DMS79 (cell line): Measurements from ENCODE around the gene IQSEC2.

ENCODE experiments used
- DNase-seq: peaks from one replicate; lab custom pipeline; 2025; lab: John Stamatoyannopoulos, UW

Gene IQSEC2

GRCh38 chrX:53281321-53281822 is at the start of gene IQSEC2:
Gene IQSEC2, minus strand, starts transcription at chrX:53281584.
- DNase-seq = peak; percentile 17

- DNase-seq = no peak
Observed at GRCh38 chrX:53330331-53330730, 48.9 kb upstream of the IQSEC2 start.

GRCh38 chrX:53324803-53325202 is 43.4 kb upstream of the IQSEC2 start:
- no peak for DNase-seq

GRCh38 chrX:53324085-53324484 is 42.7 kb upstream of the IQSEC2 start:
- no peak for DNase-seq

DNA sequence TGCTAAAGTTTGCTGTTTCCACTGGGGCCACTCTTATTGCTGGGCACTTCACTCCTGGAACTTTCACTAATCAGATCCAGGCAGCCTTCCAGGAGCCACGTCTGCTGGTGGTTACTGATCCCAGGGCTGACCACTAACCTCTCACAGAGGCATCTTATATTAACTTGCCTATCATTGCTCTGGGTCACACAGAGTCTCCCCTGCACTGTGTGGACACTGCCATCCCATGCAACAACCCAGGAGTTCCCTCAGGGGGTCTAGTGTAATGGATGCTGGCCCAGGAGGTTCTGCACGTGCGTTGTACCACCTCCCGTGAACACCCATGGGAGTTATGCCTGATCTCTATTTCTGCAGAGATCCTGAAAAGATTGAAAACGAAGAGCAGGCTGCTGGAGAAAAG is 41.8 kb upstream of the IQSEC2 start:
- no peak for DNase-seq

GRCh38 chrX:53321943-53322497 is 40.6 kb upstream of the IQSEC2 start:
- no peak for DNase-seq

GRCh38 chrX:53321230-53321942 is 40.0 kb upstream of the IQSEC2 start:
- DNase-seq = no peak

DNA sequence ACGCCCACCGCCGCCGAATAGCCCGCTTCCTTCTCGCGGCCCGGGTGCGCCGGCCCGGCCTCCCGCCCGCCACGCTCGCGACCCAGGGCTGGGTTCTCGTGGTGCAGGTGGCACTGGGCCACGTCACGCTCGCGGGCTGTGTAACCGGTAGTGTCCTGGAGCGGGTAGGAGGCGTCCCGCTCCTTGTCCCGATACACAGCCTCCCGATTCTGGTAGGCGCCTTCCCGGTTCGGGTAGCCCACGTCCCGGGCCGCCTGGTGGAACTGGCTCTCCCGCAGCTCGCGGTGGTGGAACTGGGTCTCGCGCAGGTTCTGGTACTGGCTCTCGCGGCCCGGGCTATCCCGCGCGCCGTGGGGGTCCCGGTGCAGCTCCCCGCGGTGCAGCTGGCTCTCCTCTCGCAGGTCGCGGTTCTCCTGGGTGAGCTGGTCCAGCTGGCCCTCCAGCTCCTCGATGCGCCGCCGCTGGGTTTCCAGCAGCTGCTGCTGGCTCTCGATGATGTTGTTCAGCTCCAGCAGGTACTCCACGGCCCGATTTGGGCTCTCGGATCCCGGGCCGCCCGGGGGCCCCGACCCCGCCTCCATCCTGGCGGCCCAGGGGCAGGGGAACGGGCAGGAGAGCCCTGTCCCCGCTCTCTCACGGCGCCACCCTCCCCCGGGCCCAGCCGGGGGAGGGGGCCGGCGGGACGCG is 39.3 kb upstream of the IQSEC2 start:
- DNase-seq = no peak

DNA sequence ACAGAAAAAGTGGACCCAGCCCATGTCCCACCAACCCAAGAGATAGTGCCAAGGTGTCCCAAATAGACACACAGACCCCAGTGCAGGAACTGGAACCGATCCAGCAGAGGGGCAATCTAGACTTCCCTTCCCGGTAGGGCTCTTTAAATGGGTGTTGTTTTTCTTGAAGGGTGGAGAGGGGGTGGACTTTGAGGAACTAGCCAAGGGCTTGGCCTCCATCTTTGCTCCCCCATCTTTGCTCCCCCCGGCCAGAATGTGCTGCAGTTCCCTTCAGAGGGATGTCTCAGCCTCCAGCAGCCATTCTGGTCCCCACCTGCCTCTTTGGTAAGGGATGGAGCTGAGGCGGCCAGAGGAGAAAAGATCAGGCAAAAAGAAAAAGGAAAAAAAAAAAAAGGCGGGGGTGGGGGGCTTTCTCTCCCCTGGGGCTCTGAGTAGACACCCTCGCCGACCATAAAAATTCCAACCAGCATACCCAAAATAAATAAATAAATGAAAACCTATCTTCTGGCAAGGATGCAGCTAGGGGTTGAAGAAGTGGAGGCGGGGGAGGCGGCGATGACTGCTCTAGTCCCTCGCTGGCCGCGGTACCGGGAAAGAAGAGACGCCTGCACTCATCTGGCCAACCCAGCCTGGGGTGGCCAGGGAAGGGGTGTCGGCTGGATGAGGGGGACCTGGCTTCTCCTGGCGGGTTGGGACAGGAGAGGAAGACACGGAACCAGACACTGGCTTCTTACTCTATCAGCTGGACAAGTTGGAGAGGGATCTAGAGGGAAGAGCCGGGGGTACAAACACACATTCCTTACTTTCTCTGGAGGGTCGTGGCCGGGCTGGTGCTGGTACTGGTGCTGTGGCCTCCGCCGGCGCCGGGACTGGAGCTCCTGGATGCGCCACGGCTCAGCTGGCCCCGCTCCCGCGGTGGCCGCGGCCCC is 38.5 kb upstream of the IQSEC2 start:
- DNase-seq = no peak

GRCh38 chrX:53318766-53319353 is 37.5 kb upstream of the IQSEC2 start:
- no peak for DNase-seq

GRCh38 chrX:53317365-53318069 is 36.1 kb upstream of the IQSEC2 start:
- no peak for DNase-seq

DNA sequence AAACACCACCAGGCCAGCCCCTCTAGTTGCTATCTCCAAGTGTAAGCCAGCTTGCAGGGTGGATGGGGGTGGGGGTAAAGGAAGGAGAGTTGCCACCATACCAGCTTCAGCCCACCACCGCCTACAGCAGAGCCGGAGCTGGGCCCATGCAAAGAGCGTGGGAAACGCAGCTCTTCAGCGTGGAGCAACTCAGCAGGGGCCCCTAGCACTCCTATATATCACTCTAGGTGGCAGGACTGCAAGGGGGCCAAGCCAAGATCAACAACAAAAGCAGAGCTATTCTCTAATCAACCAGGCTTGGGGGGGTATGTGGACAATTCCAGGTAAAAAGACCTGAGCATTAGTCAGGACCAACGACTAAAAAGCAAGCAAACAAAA is 35.5 kb upstream of the IQSEC2 start:
- DNase-seq = no peak

DNA sequence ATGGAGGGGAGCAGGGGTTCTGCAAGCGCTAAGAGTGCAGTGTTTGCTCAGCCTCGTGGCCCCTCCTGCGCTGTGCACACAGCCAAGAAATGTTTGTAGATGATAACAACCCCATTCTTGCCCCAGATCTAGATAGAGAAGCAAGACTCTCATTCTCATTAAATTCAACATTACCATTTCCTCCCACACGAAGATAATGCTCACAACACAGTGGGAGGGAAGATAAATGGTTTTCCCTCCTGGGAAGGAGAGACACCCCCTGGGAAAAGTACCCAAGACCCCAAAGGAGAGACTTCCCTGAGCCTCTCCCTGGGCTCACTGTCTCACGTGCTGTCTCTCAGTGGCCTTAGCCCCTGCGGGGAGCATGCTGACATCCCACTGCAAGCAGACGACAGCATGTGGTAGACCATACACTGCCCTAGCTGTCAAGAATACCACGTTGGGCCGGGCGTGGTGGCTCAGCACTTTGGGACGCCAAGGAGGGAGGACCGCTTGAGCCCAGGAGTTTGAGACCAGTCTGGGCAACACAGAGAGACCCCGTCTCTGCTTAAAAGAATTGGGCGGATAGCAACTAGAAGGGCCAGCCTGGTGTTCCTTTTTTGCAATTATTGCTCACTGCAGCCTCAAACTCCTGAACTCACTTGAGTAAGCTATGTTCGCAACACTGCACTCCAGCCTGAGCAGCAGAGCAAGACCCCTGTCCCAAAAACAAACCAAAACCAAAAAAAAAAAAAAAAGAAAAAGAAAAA is 34.9 kb upstream of the IQSEC2 start:
- DNase-seq = no peak

GRCh38 chrX:53313728-53314105 is 32.3 kb upstream of the IQSEC2 start:
- no peak for DNase-seq

DNA sequence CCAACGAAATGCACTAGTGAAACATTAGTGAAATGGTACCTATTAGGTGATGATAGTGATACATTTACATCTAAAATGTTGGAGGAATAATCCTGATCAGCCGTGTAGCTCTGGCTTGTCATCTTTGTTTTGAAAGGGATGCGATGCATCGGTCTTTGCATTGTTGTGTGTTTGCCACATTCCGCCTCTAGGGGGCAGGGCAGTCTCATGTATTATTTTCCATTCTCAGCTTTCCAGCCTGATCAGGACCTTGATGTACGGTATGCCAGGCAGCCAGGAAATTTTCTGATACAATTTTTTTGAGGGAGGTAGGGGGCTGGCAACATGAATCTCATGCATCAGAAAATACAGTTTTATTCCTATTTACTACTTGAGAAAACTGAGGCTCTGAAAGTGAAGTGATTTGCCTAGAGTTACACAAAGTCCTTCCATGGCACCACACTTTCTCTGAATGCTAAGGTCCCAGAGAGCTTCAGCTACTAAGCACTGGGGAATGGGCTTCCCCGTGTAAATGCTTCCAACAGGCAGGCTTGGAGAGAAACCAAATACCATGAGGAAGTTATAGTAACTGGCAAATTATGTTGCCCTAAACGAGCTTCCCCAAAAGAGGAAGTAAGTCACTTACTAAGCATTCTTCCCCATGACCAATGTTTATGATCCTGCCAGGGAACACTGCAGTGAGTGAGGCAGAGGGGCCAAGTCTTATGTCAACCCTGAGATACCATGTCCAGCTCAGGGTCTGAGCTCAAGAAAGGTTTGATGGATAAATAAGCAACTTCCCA is 31.8 kb upstream of the IQSEC2 start:
- DNase-seq = no peak

- no peak for DNase-seq
Observed at GRCh38 chrX:53309837-53310236, 28.5 kb upstream of the IQSEC2 start.

GRCh38 chrX:53308836-53309235 is 27.5 kb upstream of the IQSEC2 start:
- DNase-seq = no peak

DNA sequence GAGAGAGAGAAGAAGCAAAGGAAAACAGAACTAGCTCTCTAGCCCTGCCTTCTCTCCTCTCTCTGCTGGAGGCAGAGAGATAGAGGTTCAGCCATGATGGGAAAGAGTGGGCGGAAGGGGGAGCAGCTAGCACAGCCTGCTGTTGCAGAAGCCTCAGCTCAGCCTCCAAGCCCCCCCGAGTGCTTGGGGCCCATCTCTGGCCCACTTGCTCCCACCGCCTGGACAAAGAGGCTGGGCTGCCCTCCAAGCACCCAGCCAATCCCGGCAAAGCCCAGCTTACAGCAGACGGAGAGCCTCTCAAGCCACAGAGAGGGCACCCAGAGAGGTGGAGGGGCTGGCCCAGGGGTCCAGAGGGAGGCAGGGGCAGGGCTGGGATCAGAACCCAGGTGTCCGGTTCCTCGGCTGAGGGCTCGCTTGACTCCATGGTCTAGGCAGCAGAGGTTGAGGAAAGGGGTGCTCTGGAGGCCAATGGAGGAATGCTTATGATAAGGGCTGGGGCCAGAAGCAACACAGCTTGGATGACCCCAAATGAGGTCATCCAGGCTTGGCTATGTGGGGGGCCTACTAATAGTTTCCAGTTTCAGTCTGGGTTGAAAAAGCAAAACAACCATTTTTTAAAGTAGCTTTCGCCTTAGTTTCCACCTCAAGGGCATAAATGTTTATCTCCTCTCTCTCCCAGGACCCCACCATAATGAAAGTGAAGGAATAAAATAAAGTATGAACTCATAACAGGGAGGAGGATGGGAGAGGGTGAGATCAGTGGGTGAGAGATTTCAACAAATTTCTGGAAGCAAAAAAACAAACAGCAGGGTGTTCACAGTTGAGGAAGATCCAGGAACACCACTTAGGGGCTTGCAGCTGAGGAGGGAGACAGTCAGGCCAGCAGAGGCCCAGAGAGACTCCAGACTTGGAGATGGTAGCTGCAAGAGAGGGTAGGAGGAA is 24.9 kb upstream of the IQSEC2 start:
- no peak for DNase-seq
